Activated CD4-positive, alpha-beta T cell treated with anti-CD3 and anti-CD28 coated beads, Interleukin-2, amount 10 ng/mL, durations not matched to agents 7 days and 5 days (primary cell): ENCODE measurements around the gene TENM3. TPM values are rescaled to one million over a fixed set of nuclear protein-coding genes. Genes with fewer than 3 reads are reported as not detected.

Experiments used
- CTCF ChIA-PET: fragments of 350-600 bp; sonication (Branson Sonifier 250); formaldehyde crosslinking; loops from one replicate; lab custom pipeline; 2021; ENCODE audit warnings: antibody characterized with exemption; lab: Charles Lee
- POLR2A ChIA-PET: fragments of 350-600 bp; sonication (Branson Sonifier 250); formaldehyde crosslinking; loops from one replicate; lab custom pipeline; 2021; ENCODE audit warnings: antibody characterized with exemption; lab: Charles Lee
- DNase-seq: peaks from one replicate; pipeline ENCODE4 v3.0.0-alpha.2; 2020
- H3K27ac Mint-ChIP-seq: one replicate; pipeline ENCODE4 v1.8.0; 2021; ENCODE audit warnings: mild to moderate bottlenecking, moderate library complexity, mixed read lengths
- H3K27me3 Mint-ChIP-seq: one replicate; pipeline ENCODE4 v1.8.0; 2021; ENCODE audit warnings: mixed read lengths
- H3K36me3 Mint-ChIP-seq: one replicate; pipeline ENCODE4 v1.8.0; 2021; ENCODE audit warnings: low read depth, mixed read lengths
- H3K4me1 Mint-ChIP-seq: one replicate; pipeline ENCODE4 v1.8.0; 2021; ENCODE audit warnings: mixed read lengths
- H3K4me3 Mint-ChIP-seq: one replicate; pipeline ENCODE4 v1.8.0; 2021; ENCODE audit warnings: mild to moderate bottlenecking, moderate library complexity, mixed read lengths
- H3K9me3 Mint-ChIP-seq: one replicate; pipeline ENCODE4 v1.8.0; 2021; ENCODE audit warnings: mixed read lengths
- total RNA-seq, 2 experiments: library from RNA; stranded (reverse); gene quantifications; one replicate each; pipeline ENCODE4 v1.2.3, GENCODE V29; 2021

Gene TENM3
- total RNA-seq, 2 experiments from 2014 or later, result not detected

DNA sequence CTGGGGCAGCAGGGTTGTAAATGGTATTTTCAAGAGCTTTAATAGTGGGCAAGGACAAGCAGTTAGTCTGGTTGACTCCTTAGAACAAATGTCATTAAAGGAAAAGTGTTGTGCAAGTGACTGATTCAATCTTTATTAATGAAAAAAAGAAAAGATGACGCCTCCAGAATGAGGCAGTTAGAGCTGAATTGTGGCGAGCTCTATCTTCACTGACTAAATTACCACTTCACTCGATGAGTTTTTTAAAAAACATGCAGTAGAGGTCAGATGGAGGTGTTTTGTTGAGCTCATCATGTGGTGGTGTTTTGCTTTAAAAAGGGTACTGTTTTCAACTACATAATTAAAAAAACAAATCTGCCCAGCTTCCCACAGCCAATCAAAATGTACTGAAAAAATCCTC, 28.1 kb upstream of the TENM3 start:
- Mint-ChIP-seq H3K27ac (no peak overlapping the region), H3K9me3 (no peaks in the 10 kb centered on the region), H3K36me3 (no peaks in the 10 kb centered on the region), H3K4me3 (no peak overlapping the region), H3K4me1 (no peaks in the 10 kb centered on the region), H3K27me3 (no peaks in the 10 kb centered on the region)
- ChIA-PET POLR2A (no interaction called here), CTCF (no interaction called here)
- no peak for DNase-seq

DNA sequence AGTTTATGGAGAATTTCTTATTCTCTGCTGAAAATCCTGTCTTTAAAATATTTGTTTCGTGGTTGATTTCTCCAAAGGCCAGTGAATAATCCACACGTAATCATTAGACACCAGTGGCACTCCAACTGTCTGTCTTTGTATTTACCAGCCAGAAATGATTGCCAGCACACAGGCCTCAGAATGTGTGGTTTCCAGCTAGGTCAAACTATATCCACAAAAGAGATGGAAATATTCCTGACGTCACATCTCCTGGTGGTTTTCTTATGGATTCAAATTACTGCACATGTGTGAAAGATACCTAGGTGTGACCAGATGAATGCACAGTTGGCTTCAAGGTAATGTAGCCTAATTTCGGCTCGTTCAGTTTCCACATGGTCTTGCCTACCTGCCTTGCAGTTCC, 27.2 kb upstream of the TENM3 start:
- H3K27me3 Mint-ChIP-seq, result no peaks in the 10 kb centered on the region
- H3K4me1 Mint-ChIP-seq, result no peaks in the 10 kb centered on the region
- no peaks in the 10 kb centered on the region for H3K9me3 Mint-ChIP-seq
- ChIA-PET POLR2A (no interaction called here), CTCF (no interaction called here)
- no peak overlapping the region for H3K27ac Mint-ChIP-seq
- H3K4me3 Mint-ChIP-seq, result no peak overlapping the region
- DNase-seq, result no peak
- H3K36me3 Mint-ChIP-seq, result no peaks in the 10 kb centered on the region

DNA sequence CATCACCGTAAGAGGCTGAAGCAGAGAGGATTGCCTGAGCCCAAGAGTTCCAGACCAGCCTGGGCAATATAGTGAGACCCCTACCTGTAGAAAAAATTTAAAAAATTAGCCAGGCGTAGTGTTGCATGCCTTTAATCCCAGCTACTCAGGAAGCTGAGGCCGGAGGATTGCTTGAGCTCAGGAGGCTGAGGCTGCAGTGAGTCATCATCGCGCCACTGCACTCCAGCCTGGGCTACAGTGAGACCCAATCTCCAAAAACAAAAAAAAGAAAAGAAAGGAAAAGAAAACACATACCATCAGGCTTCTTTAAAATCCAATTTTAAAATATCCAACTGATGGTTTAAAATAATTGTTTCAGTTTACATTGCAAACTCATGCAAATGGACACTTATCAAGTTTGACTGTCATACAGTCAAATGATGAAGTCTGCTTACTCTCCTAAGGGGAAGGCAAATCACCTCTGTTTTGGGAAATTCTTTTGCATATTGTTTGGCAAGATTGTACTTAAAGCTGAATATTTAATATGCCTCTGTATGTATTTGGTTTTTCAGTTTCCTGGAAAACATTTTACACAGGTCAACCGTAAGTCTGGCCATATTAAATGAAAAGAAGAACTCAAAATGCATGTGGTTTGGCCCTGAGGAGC, 23.7 kb upstream of the TENM3 start:
- Mint-ChIP-seq H3K36me3 (no peaks in the 10 kb centered on the region), H3K27me3 (no peaks in the 10 kb centered on the region), H3K27ac (no peak overlapping the region), H3K4me3 (no peak overlapping the region), H3K4me1 (no peaks in the 10 kb centered on the region), H3K9me3 (no peaks in the 10 kb centered on the region)
- POLR2A ChIA-PET, result no interaction called here
- CTCF ChIA-PET, result no interaction called here
- DNase-seq, result no peak

DNA sequence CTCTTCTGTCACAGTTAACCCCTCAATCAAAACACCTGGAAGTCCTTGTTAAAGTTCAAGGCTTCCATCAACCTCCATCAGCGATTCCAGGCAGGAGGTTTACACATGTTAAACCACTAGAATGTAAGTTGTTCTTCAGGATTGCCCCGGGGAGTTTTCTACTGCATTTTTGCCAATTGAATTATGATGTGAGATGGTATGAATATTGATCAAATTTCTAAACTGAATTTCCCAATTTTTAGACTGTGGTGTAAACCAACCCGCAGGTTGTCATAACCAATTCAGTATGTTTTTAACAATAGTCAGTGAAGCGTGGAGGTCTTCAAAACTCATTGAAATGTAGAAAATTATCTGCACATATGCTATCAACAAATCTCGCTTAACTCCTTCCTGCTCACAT, 21.2 kb upstream of the TENM3 start:
- no peaks in the 10 kb centered on the region for H3K9me3 Mint-ChIP-seq
- H3K4me1 Mint-ChIP-seq, result no peaks in the 10 kb centered on the region
- no peak for DNase-seq
- H3K36me3 Mint-ChIP-seq, result no peaks in the 10 kb centered on the region
- H3K4me3 Mint-ChIP-seq, result no peak overlapping the region
- H3K27ac Mint-ChIP-seq, result no peak overlapping the region
- H3K27me3 Mint-ChIP-seq, result no peaks in the 10 kb centered on the region
- CTCF ChIA-PET, result no interaction called here
- POLR2A ChIA-PET, result no interaction called here

DNA sequence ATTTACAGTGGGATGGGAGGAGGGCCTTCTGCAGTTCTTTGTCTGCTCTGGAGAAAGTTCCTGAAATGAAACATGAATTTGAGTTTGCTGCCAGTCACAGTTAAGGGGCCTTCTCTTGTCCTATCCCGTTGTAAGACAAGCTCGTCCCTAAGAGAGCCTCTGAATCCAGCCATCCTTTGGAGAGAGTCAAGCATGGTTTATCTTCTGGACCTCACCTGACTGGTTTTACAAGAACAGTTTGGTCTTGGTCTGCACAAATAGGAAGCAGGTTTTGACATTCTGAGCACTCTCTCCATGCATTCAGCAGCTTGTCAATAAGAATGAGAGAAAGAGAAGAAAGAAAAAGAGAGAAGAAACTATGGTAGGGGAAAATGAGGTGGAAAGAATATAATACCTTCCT, 20.4 kb upstream of the TENM3 start:
- no peaks in the 10 kb centered on the region for H3K27me3 Mint-ChIP-seq
- no peaks in the 10 kb centered on the region for H3K36me3 Mint-ChIP-seq
- H3K4me3 Mint-ChIP-seq, result no peak overlapping the region
- ChIA-PET POLR2A (no interaction called here), CTCF (interaction anchor here (0.6 kb wide), 1 partner anchor 498 kb away, joined by 4 read pairs; no protein-coding TSS in a partner anchor)
- no peaks in the 10 kb centered on the region for H3K9me3 Mint-ChIP-seq
- no peaks in the 10 kb centered on the region for H3K4me1 Mint-ChIP-seq
- no peak for DNase-seq
- H3K27ac Mint-ChIP-seq, result no peak overlapping the region

DNA sequence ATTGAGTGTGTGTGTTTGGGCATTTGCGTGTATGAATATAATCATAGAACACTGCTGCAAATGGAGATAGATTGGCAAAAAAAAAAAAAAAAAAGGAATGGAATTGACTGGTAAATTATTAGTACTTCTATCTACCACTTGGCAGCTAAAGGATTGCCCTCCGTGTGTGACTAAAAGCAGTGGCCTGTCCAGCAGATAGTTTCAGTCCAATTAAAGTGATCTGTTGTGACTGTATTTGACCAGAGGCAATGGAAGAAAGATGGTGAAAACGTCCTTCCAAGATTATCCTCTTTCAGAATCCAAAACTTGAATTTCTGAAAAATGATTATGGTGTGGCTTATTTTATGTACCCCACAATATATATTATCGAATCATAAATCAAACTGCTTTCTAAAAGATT, 19.5 kb upstream of the TENM3 start:
- POLR2A ChIA-PET, result no interaction called here
- DNase-seq, result no peak
- CTCF ChIA-PET, result no interaction called here
- no peaks in the 10 kb centered on the region for H3K36me3 Mint-ChIP-seq
- no peaks in the 10 kb centered on the region for H3K9me3 Mint-ChIP-seq
- H3K4me3 Mint-ChIP-seq, result no peak overlapping the region
- H3K27me3 Mint-ChIP-seq, result no peaks in the 10 kb centered on the region
- H3K4me1 Mint-ChIP-seq, result no peaks in the 10 kb centered on the region
- no peak overlapping the region for H3K27ac Mint-ChIP-seq

DNA sequence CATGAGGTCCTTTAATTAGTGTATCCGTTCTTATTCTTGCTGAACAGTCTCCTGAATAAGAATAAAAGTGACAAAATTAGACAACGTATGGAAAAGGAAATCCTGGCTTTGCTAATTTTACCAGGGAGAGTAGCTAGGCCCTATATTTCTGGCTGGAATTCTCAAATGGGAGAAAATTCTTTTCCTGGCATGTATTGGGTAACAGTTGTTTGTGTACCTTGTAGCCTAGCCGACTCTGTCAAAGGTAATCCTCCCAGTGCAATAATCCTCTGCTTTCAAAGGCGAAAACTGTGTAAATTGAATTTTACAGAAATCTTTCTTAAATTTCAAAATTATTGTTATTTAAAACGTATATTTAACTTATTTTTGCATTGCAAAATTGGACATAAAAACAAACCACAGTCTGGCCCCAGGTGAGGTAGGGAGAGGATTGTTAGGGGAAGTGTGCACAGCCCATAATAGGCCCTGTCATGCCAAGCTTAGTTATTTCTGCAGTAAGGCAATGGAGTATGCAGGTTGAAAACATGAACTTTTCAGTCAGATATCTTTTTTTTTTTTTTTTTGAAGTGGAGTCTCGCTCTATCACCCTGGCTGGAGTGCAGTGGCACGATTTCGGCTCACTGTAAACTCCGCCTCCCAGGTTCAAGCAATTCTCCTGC, 18.9 kb upstream of the TENM3 start:
- H3K36me3 Mint-ChIP-seq, result no peaks in the 10 kb centered on the region
- CTCF ChIA-PET, result interaction anchor here (0.6 kb wide), 1 partner anchor 782 kb away, joined by 3 read pairs; no protein-coding TSS in a partner anchor
- POLR2A ChIA-PET, result no interaction called here
- H3K4me3 Mint-ChIP-seq, result no peak overlapping the region
- H3K4me1 Mint-ChIP-seq, result no peaks in the 10 kb centered on the region
- no peak for DNase-seq
- H3K9me3 Mint-ChIP-seq, result no peaks in the 10 kb centered on the region
- H3K27me3 Mint-ChIP-seq, result no peaks in the 10 kb centered on the region
- no peak overlapping the region for H3K27ac Mint-ChIP-seq

DNA sequence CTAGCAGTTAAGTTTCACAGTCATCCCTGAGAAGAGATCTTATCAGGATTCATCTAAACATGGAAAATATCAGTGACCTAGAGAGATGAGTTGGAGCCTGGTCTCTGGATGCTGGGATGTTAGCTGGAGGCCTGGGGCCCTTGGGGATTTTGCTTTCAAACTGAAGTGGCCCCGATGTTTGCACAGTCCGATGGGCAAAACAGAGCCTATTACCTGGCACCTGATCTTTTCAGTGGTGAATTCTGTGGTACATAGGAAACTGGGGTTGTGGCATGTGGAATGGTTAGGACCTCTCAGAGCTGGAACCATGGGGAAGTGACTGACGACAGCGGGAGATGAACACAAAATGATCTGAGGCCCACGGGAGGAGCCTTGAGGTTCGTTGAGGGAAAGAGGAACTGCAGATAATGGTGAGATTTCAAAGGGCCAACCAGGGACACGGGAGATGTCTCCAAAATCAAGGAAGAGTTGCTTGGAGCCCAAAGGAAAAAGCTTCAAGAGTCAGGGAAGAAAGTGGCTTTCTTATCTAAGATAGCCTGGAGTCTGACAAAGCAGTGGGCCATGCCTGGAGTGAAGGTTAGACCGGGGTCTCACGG, 17.8 kb upstream of the TENM3 start:
- no peak overlapping the region for H3K27ac Mint-ChIP-seq
- H3K4me1 Mint-ChIP-seq, result no peaks in the 10 kb centered on the region
- H3K36me3 Mint-ChIP-seq, result no peaks in the 10 kb centered on the region
- H3K4me3 Mint-ChIP-seq, result no peak overlapping the region
- no peaks in the 10 kb centered on the region for H3K9me3 Mint-ChIP-seq
- H3K27me3 Mint-ChIP-seq, result no peaks in the 10 kb centered on the region
- DNase-seq, result no peak
- ChIA-PET POLR2A (no interaction called here), CTCF (no interaction called here)

DNA sequence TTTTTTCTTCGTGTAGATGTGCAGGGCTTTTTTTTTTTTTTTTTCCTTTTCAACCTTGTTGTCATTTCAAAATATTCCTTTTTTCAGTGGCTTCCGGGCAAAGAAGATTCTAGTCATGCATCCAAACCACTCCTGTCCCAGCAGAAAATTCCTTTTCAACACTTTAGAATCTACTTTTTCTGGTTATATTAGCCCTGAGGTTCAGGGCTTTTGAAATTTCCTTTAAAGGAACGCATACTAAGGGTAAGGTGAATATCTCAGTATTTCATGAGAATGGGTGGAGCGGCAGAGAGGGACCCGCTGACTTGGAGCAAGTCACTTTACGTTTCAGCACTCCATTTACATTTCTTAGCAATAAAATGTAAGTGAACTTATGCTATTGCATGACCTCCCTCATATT, 15.6 kb upstream of the TENM3 start:
- Mint-ChIP-seq H3K27ac (no peak overlapping the region), H3K4me1 (no peaks in the 10 kb centered on the region), H3K4me3 (no peak overlapping the region), H3K36me3 (no peaks in the 10 kb centered on the region), H3K27me3 (no peaks in the 10 kb centered on the region), H3K9me3 (no peaks in the 10 kb centered on the region)
- CTCF ChIA-PET, result interaction anchor here (0.5 kb wide), 1 partner anchor 1593 kb away, joined by 3 read pairs; no protein-coding TSS in a partner anchor
- POLR2A ChIA-PET, result no interaction called here
- no peak for DNase-seq

DNA sequence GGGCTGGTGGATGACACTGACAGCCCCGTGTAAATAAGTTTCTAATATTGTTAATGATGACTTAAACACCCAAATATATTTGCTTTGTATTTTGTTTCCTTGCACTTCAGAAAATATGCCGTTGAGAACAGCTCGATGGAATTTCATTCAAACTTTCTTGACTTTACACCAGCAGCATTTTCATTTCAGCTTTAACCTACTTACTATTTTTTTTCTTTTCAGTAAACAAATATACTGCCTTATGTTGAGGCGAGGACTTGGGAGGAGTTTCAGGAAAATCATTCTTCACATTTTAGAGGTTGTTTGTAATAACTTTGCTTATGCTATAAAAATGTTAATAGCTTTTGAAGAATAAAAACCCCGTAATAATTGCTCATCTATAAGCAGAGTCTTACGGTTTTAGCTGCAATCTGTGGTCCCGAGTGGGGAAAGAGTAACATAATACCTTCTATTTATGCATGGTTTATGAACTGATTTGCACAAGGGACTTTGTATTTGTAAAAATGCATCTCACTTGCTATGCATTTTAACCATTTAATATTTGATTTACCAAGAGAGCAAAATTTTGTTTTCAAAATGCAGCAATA, 14.1 kb upstream of the TENM3 start:
- H3K4me1 Mint-ChIP-seq, result no peaks in the 10 kb centered on the region
- no peak for DNase-seq
- H3K9me3 Mint-ChIP-seq, result no peaks in the 10 kb centered on the region
- no peak overlapping the region for H3K27ac Mint-ChIP-seq
- no peaks in the 10 kb centered on the region for H3K36me3 Mint-ChIP-seq
- POLR2A ChIA-PET, result no interaction called here
- H3K27me3 Mint-ChIP-seq, result no peaks in the 10 kb centered on the region
- no peak overlapping the region for H3K4me3 Mint-ChIP-seq
- CTCF ChIA-PET, result no interaction called here

DNA sequence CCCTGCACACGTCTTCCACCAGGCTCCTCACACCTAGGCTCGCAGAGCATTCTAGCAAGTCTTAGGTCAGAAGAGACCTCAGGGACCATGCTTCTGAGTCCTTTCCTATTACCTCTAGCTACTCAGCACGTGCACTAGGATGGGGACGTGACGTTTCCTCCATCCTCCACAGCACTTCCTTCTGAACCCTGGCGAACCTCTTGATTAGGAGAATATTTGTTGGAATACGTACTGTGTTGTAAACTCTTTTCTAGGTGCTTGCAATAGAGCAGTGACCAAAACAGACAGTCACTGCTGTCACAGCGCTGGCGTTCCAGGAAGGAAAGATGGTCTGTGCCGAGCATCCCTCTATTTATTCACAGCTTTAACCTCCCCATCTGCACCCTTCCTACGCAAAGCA, 12.9 kb upstream of the TENM3 start:
- POLR2A ChIA-PET, result no interaction called here
- Mint-ChIP-seq H3K27ac (no peak overlapping the region), H3K27me3 (no peaks in the 10 kb centered on the region), H3K9me3 (no peaks in the 10 kb centered on the region), H3K4me3 (no peak overlapping the region), H3K36me3 (no peaks in the 10 kb centered on the region), H3K4me1 (no peaks in the 10 kb centered on the region)
- CTCF ChIA-PET, result no interaction called here
- DNase-seq, result no peak

DNA sequence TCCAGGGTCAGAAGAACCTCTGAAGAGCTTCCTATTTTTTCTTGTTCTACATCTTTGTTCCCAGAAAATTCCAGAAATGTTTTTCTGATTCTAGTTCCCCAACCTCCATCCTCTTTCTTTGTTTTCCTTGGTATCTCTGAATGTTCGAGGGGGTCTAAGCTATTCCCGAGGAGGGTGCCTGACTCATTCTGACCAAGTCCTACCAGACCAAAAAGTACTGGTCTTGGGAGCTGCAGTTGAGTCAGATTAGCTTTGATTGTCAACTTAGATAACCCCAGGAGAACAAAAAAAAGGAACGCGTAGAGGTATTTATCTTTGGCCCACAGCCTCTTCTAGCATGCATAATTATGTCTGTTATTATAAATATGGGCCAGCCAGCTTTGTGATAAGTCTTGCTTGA, 12.1 kb upstream of the TENM3 start:
- ChIA-PET POLR2A (no interaction called here), CTCF (no interaction called here)
- no peak overlapping the region for H3K4me3 Mint-ChIP-seq
- H3K4me1 Mint-ChIP-seq, result no peaks in the 10 kb centered on the region
- no peaks in the 10 kb centered on the region for H3K27me3 Mint-ChIP-seq
- DNase-seq, result no peak
- H3K9me3 Mint-ChIP-seq, result no peaks in the 10 kb centered on the region
- H3K27ac Mint-ChIP-seq, result no peak overlapping the region
- no peaks in the 10 kb centered on the region for H3K36me3 Mint-ChIP-seq

DNA sequence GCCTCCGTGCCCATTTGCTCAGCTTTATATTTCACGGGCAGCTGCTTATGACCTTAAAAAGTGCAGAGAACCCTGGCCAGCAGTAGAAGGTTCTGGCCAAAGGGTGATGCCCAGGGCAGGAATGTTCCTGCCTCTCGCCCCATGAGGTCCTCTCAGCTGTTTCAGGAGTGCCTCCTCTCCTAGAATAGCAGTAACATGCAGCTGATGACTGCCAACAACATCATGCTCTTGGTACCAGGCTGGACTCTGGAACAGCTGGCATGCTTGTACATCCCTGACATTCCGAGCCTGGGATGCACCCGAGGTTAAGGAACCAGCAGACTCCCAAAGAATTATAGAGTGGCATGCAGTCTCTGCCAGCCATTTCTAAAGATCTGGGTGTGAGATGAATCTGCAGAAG, 11.7 kb upstream of the TENM3 start:
- POLR2A ChIA-PET, result no interaction called here
- H3K4me1 Mint-ChIP-seq, result no peaks in the 10 kb centered on the region
- DNase-seq, result no peak
- H3K36me3 Mint-ChIP-seq, result no peaks in the 10 kb centered on the region
- CTCF ChIA-PET, result no interaction called here
- no peaks in the 10 kb centered on the region for H3K9me3 Mint-ChIP-seq
- no peaks in the 10 kb centered on the region for H3K27me3 Mint-ChIP-seq
- H3K27ac Mint-ChIP-seq, result no peak overlapping the region
- H3K4me3 Mint-ChIP-seq, result no peak overlapping the region
